Measurements from ENCODE around the gene DGKI.

Gene DGKI

GRCh38 chr7:137888241-137888640, 41.5 kb upstream of the DGKI start:
- TF ChIP-seq CTCF (IDR thresholded peaks at IDR 0.05; ENCODE audit: low read depth, low read length, missing control alignments), result no peak
- Histone ChIP-seq H3K4me3 (ENCODE audit: low read depth, low read length) (no peak overlapping the region), H3K36me3 (replicated peaks) (peaks cover 65% of the 10 kb centered on the region), H3K27ac (no peak overlapping the region), H3K27me3 (replicated peaks) (no peaks in the 10 kb centered on the region)
- DNase-seq, result no peak
- in situ Hi-C loops (cut with HindIII; ENCODE audit: low pct_ligation_motif_present, low sequenced_read_pairs), result no loop called here

- in situ Hi-C loops (cut with HindIII; ENCODE audit: low pct_ligation_motif_present, low sequenced_read_pairs), result no loop called here
- Histone ChIP-seq H3K27me3 (replicated peaks) (no peaks in the 10 kb centered on the region), H3K36me3 (replicated peaks) (peaks cover 54% of the 10 kb centered on the region), H3K27ac (no peak overlapping the region), H3K4me3 (ENCODE audit: low read depth, low read length) (no peak overlapping the region)
- DNase-seq, result no peak
- TF ChIP-seq CTCF (IDR thresholded peaks at IDR 0.05; ENCODE audit: low read depth, low read length, missing control alignments), result no peak
Measured at GRCh38 chr7:137886746-137887145, 40.0 kb upstream of the DGKI start.

GRCh38 chr7:137886281-137886680, 39.5 kb upstream of the DGKI start:
- DNase-seq, result no peak
- no peaks in the 10 kb centered on the region for H3K27me3 ChIP-seq (replicated peaks)
- in situ Hi-C loops (cut with HindIII; ENCODE audit: low pct_ligation_motif_present, low sequenced_read_pairs), result no loop called here
- H3K4me3 ChIP-seq (ENCODE audit: low read depth, low read length), result no peak overlapping the region
- TF ChIP-seq CTCF (IDR thresholded peaks at IDR 0.05; ENCODE audit: low read depth, low read length, missing control alignments), result no peak
- no peak overlapping the region for H3K27ac ChIP-seq
- peaks cover 57% of the 10 kb centered on the region for H3K36me3 ChIP-seq (replicated peaks)

GRCh38 chr7:137885678-137886077, 38.9 kb upstream of the DGKI start:
- no peak for DNase-seq
- Histone ChIP-seq H3K27me3 (replicated peaks) (no peaks in the 10 kb centered on the region), H3K27ac (peak overlapping the region; percentile 23), H3K4me3 (ENCODE audit: low read depth, low read length) (no peak overlapping the region), H3K36me3 (replicated peaks) (peaks cover 55% of the 10 kb centered on the region)
- in situ Hi-C loops (cut with HindIII; ENCODE audit: low pct_ligation_motif_present, low sequenced_read_pairs), result no loop called here
- no peak for TF ChIP-seq CTCF (IDR thresholded peaks at IDR 0.05; ENCODE audit: low read depth, low read length, missing control alignments)

- Histone ChIP-seq H3K27me3 (replicated peaks) (no peaks in the 10 kb centered on the region), H3K27ac (peak overlapping the region; percentile 92), H3K4me3 (ENCODE audit: low read depth, low read length) (no peak overlapping the region), H3K36me3 (replicated peaks) (peaks cover 59% of the 10 kb centered on the region)
- DNase-seq, result peak; percentile 30
- TF ChIP-seq CTCF (IDR thresholded peaks at IDR 0.05; ENCODE audit: low read depth, low read length, missing control alignments), result no peak
- in situ Hi-C loops (cut with HindIII; ENCODE audit: low pct_ligation_motif_present, low sequenced_read_pairs), result no loop called here
Measured at GRCh38 chr7:137882806-137883205, 36.0 kb upstream of the DGKI start.

- Histone ChIP-seq H3K27me3 (replicated peaks) (no peaks in the 10 kb centered on the region), H3K4me3 (ENCODE audit: low read depth, low read length) (no peak overlapping the region), H3K27ac (peak overlapping the region; percentile 92), H3K36me3 (replicated peaks) (peaks cover 62% of the 10 kb centered on the region)
- DNase-seq, result peak; percentile 100
- no peak for TF ChIP-seq CTCF (IDR thresholded peaks at IDR 0.05; ENCODE audit: low read depth, low read length, missing control alignments)
- in situ Hi-C loops (cut with HindIII; ENCODE audit: low pct_ligation_motif_present, low sequenced_read_pairs), result no loop called here
Measured at GRCh38 chr7:137882261-137882668, 35.5 kb upstream of the DGKI start.

Measured in brain microvascular endothelial cell (primary cell).